HCT116 (cell line): ENCODE data around the gene CAPN1. TPM values are rescaled to one million over a fixed set of nuclear protein-coding genes. Genes with fewer than 3 reads are reported as not detected.

ENCODE experiments used
- ATAC-seq: fragments of 200-7000 bp; cut with Tn5 transposase; 2 replicates; pipeline ENCODE4 v1.9.1; 2020; ENCODE audit warnings: mild to moderate bottlenecking, moderate library complexity
- BruUV-seq: library from RNA; stranded (reverse); fragments of 400-500 nt; replicated peaks from 2 replicates; lab custom pipeline; 2021; lab: Mats Ljungman, UMichigan
- CTCF ChIA-PET: fragments of 300-600 bp; sonication (Branson Sonifier 250); formaldehyde crosslinking; loops from one replicate; lab custom pipeline; 2021; ENCODE audit warnings: antibody characterized with exemption; lab: Charles Lee
- POLR2A ChIA-PET: fragments of 300-600, 350-600 bp; sonication (Branson Sonifier 250); formaldehyde crosslinking; loops from one replicate; lab custom pipeline; 2021; ENCODE audit warnings: antibody characterized with exemption; lab: Charles Lee
- RAD21 ChIA-PET, 2 experiments: fragments of 300-600 bp; sonication (Branson Sonifier 250); formaldehyde crosslinking; loops; one replicate each; lab custom pipeline; 2023; ENCODE audit warnings: low total read pairs in 2 of 2; ENCODE audit not compliant: uncharacterized antibody in 2 of 2, unreplicated experiment in 2 of 2, low non-redundant PET in 1 of 2; lab: Charles Lee
- DNase-seq: peaks from one replicate; pipeline ENCODE4 v3.0.0-alpha.2; 2010; ENCODE audit warnings: low read depth, low spot score
- H2AFZ ChIP-seq: fragments of 200-600 bp; shearing (Covaris generic), sonication (generic); 2 replicates; pipeline ENCODE4 v1.6.1; 2017; ENCODE audit warnings: low read depth, mixed run types, mixed read lengths, antibody characterized with exemption, low read length; ENCODE audit not compliant: poor library complexity, severe bottlenecking
- H3K27ac ChIP-seq: 2 replicates; pipeline ENCODE4 v1.5.1; 2012; ENCODE audit warnings: low read depth, low read length
- H3K27me3 ChIP-seq: fragments of 200-600 bp; sonication (generic); 2 replicates; pipeline ENCODE4 v1.6.1; 2016; ENCODE audit warnings: mixed run types, low read length, mixed read lengths; ENCODE audit not compliant: insufficient read depth
- H3K36me3 ChIP-seq, 2 experiments: fragments of 200-500 bp in 1 of 2; fragments of 200-600 bp in 1 of 2; sonication (Bioruptor generic) in 1 of 2; sonication (generic) in 1 of 2; 2 replicates each; pipeline versions ENCODE4 v1.5.1 to v1.6.1; 2014 to 2016; ENCODE audit warnings: low read length in 2 of 2, inconsistent platforms in 1 of 2, mixed read lengths in 1 of 2, mixed run types in 1 of 2; ENCODE audit not compliant: insufficient read depth in 2 of 2, control insufficient read depth in 1 of 2
- H3K4me1 ChIP-seq, 2 experiments: fragments of 200-600 bp in 1 of 2; sonication (generic) in 1 of 2; 2 replicates each; pipeline versions ENCODE4 v1.5.1 to v1.6.1; 2012 to 2017; ENCODE audit warnings: low read length in 2 of 2, inconsistent platforms in 1 of 2, mild to moderate bottlenecking in 1 of 2, mixed read lengths in 1 of 2, mixed run types in 1 of 2, moderate library complexity in 1 of 2; ENCODE audit not compliant: insufficient read depth in 2 of 2, control insufficient read depth in 1 of 2
- H3K4me2 ChIP-seq: fragments of 200-600 bp; sonication (generic); 2 replicates; pipeline ENCODE4 v1.6.1; 2017; ENCODE audit warnings: mixed run types, low read length, mixed read lengths
- H3K4me3 ChIP-seq, 2 experiments: fragments of 200-600 bp in 1 of 2; sonication (generic) in 1 of 2; replicated peaks in 1 of 2; 2 replicates each; pipeline ENCODE4 v1.5.1; 2011 to 2016; ENCODE audit warnings: low read length in 2 of 2, control low read depth in 1 of 2, low read depth in 1 of 2, mild to moderate bottlenecking in 1 of 2, mixed read lengths in 1 of 2, mixed run types in 1 of 2
- H3K79me2 ChIP-seq: fragments of 200-600 bp; sonication (generic); 2 replicates; pipeline ENCODE4 v1.6.1; 2017; ENCODE audit warnings: mild to moderate bottlenecking, mixed run types, low read length, moderate library complexity, mixed read lengths; ENCODE audit not compliant: insufficient read depth
- H3K9ac ChIP-seq: fragments of 200-600 bp; sonication (generic); 2 replicates; pipeline ENCODE4 v1.6.1; 2016; ENCODE audit warnings: low read length, mixed read lengths
- H3K9me2 ChIP-seq: fragments of 200-600 bp; sonication (generic), shearing (Covaris generic); 2 replicates; pipeline ENCODE4 v1.6.1; 2017; ENCODE audit warnings: mixed run types, mild to moderate bottlenecking, moderate library complexity; ENCODE audit not compliant: insufficient read depth
- H3K9me3 ChIP-seq, 2 experiments: fragments of 200-500 bp in 1 of 2; fragments of 200-600 bp in 1 of 2; sonication (Bioruptor generic) in 1 of 2; sonication (generic) in 1 of 2; 2 replicates each; pipeline ENCODE4 v1.6.1; 2014 to 2017; ENCODE audit warnings: low read length in 2 of 2, mixed read lengths in 2 of 2, inconsistent platforms in 1 of 2, low read depth in 1 of 2, mild to moderate bottlenecking in 1 of 2, mixed run types in 1 of 2, moderate library complexity in 1 of 2; ENCODE audit not compliant: control insufficient read depth in 1 of 2, insufficient read depth in 1 of 2
- H4K20me1 ChIP-seq: fragments of 200-600 bp; sonication (generic), shearing (Covaris generic); 2 replicates; pipeline ENCODE4 v1.6.1; 2017; ENCODE audit warnings: mixed run types, mild to moderate bottlenecking, moderate library complexity; ENCODE audit not compliant: insufficient read depth
- CBX3 ChIP-seq: IDR thresholded peaks from 2 replicates; pipeline ENCODE4 v1.6.1; 2012; ENCODE audit warnings: low read depth
- EGR1 ChIP-seq: IDR thresholded peaks from 2 replicates; pipeline ENCODE4 v1.6.1; 2012; ENCODE audit warnings: low read depth
- ELF1 ChIP-seq: IDR thresholded peaks from 2 replicates; pipeline ENCODE4 v1.6.1; 2012; ENCODE audit warnings: low read depth, borderline replicate concordance
- FOSL1 ChIP-seq: IDR thresholded peaks from 2 replicates; pipeline ENCODE4 v1.6.1; 2012; ENCODE audit warnings: low read depth
- POLR2A ChIP-seq: IDR thresholded peaks from 2 replicates; pipeline ENCODE4 v1.7.0; 2011; ENCODE audit warnings: borderline replicate concordance; ENCODE audit not compliant: insufficient read depth, insufficient read length; ENCODE audit errors: extremely low read depth
- POLR2AphosphoS5 ChIP-seq: IDR thresholded peaks from 2 replicates; pipeline ENCODE4 v1.6.1; 2011; ENCODE audit warnings: mild to moderate bottlenecking, low read depth, low read length, moderate library complexity
- SIN3A ChIP-seq: IDR thresholded peaks from 2 replicates; pipeline ENCODE4 v1.6.1; 2012; ENCODE audit warnings: low read depth
- SP1 ChIP-seq: IDR thresholded peaks from 2 replicates; pipeline ENCODE4 v1.6.1; 2012; ENCODE audit warnings: low read depth
- TCF7L2 ChIP-seq: IDR thresholded peaks from 2 replicates; pipeline ENCODE4 v1.7.0; 2011; ENCODE audit warnings: borderline replicate concordance, inconsistent platforms; ENCODE audit not compliant: insufficient read depth, insufficient read length; ENCODE audit errors: extremely low read depth
- YY1 ChIP-seq: IDR thresholded peaks from 2 replicates; pipeline ENCODE4 v1.6.1; 2011; ENCODE audit warnings: low read length, low read depth, moderate library complexity, mild to moderate bottlenecking; ENCODE audit not compliant: insufficient replicate concordance; ENCODE audit errors: extremely low read depth
- ZFX ChIP-seq: fragments of 450-650 bp; IDR thresholded peaks from 2 replicates; pipeline ENCODE4 v1.6.1; 2017
- ZNF274 ChIP-seq: fragments of 200-500 bp; sonication (Bioruptor generic); IDR thresholded peaks from 2 replicates; pipeline ENCODE4 v1.6.1; 2014; ENCODE audit warnings: mild to moderate bottlenecking, low read depth, low read length, inconsistent platforms
- intact Hi-C: fragments of 100-400 bp; cut with micrococcal nuclease; formaldehyde crosslinking; loops from 2 replicates; pipeline ENCODE4 v1.10.0; 2022
- total RNA-seq: library from RNA; stranded (reverse); gene quantifications from one replicate; pipeline ENCODE4 v1.2.1, GENCODE V29; 2021; ENCODE audit not compliant: unreplicated experiment
- TF ChIP-seq, protein P1 (sequence below): IDR thresholded peaks from 2 replicates; pipeline ENCODE4 v1.6.1; 2012
- TF ChIP-seq, protein P2 (sequence below): IDR thresholded peaks from 2 replicates; pipeline ENCODE4 v1.6.1; 2012; ENCODE audit warnings: low read depth

Gene CAPN1
- total RNA-seq, 1 experiment from 2014 or later = 279 TPM

DNA sequence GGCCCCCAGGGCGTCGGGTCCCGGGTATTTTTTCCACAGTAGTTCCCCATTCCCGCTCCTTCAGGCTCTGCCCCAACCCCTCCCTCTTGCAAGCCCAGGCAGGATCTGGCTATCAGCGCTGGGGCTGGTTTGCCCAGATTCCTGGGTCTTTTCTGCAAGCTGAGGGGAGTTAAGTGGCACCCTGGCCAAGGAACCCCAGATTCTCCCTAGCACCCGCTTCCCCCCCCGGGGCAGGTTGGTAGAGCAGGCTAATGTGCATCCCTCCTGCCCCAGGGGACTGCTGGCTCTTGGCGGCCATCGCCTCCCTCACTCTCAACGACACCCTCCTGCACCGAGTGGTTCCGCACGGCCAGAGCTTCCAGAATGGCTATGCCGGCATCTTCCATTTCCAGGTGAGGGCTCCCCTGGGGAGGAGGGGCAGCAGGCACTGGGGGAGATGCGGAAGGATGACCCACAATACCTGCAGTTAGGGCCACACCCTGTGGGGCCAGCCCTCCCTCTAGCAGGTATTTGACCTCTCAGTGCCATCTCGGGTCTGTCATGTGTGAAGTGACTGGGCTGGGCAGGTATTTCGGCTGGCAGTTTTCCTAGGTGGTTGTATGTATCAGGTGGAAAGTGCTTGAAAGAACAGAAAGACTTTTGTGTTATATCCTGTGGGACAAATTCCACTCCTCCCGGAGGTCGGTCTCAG is 1.6 kb downstream of the CAPN1 start:
- no peaks in the 10 kb centered on the region for H3K27me3 ChIP-seq
- peak overlapping the region; percentile 97 for H3K9ac ChIP-seq
- no peaks in the 10 kb centered on the region for H3K9me2 ChIP-seq
- no peaks in the 10 kb centered on the region for H3K9me3 ChIP-seq
- H2AFZ ChIP-seq = no peak overlapping the region
- H3K79me2 ChIP-seq = peaks cover 58% of the 10 kb centered on the region
- peak; percentile 37 for DNase-seq
- H3K36me3 ChIP-seq = peaks cover 7 to 32% of the 10 kb centered on the region in 2 experiments; a peak in 3 of 4 replicates
- TF ChIP-seq CBX3 (no peak), POLR2AphosphoS5 (peak; percentile 43; the same call in 1 of the 2 replicates), SIN3A (peak; percentile 77; the same call in 1 of the 2 replicates), ELF1 (no peak), EGR1 (no peak), SP1 (peak; percentile 68), TCF7L2 (no peak), ZNF274 (no peak), POLR2A (no peak), YY1 (peak; percentile 50), FOSL1 (no peak), ZFX (no peak)
- TF ChIP-seq, protein P1, sequence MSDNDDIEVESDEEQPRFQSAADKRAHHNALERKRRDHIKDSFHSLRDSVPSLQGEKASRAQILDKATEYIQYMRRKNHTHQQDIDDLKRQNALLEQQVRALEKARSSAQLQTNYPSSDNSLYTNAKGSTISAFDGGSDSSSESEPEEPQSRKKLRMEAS = peak; percentile 49
- TF ChIP-seq, protein P2, sequence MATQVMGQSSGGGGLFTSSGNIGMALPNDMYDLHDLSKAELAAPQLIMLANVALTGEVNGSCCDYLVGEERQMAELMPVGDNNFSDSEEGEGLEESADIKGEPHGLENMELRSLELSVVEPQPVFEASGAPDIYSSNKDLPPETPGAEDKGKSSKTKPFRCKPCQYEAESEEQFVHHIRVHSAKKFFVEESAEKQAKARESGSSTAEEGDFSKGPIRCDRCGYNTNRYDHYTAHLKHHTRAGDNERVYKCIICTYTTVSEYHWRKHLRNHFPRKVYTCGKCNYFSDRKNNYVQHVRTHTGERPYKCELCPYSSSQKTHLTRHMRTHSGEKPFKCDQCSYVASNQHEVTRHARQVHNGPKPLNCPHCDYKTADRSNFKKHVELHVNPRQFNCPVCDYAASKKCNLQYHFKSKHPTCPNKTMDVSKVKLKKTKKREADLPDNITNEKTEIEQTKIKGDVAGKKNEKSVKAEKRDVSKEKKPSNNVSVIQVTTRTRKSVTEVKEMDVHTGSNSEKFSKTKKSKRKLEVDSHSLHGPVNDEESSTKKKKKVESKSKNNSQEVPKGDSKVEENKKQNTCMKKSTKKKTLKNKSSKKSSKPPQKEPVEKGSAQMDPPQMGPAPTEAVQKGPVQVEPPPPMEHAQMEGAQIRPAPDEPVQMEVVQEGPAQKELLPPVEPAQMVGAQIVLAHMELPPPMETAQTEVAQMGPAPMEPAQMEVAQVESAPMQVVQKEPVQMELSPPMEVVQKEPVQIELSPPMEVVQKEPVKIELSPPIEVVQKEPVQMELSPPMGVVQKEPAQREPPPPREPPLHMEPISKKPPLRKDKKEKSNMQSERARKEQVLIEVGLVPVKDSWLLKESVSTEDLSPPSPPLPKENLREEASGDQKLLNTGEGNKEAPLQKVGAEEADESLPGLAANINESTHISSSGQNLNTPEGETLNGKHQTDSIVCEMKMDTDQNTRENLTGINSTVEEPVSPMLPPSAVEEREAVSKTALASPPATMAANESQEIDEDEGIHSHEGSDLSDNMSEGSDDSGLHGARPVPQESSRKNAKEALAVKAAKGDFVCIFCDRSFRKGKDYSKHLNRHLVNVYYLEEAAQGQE = no peak
- TF ChIP-seq, all 23 proteins: peak for 5
- intact Hi-C loops = loop anchor here (5.0 kb wide), 3 partner anchors 69 to 336 kb away; partner anchors contain the start of gene TM7SF2
- Histone ChIP-seq H4K20me1 (no peaks in the 10 kb centered on the region), H3K4me3 (peak overlapping the region; percentile 81 to 95), H3K4me1 (peaks cover 23 to 35% of the 10 kb centered on the region in 2 experiments), H3K4me2 (peak overlapping the region; percentile 97), H3K27ac (peak overlapping the region; percentile 100)
- POLR2A ChIA-PET = interaction anchor here (1.5 to 2.7 kb wide), 2 partner anchors 14 to 48 kb away, joined by 6 to 20 read pairs; partner anchors contain the start of genes SPDYC and SYVN1
- RAD21 ChIA-PET = no interaction called here
- no TSS peak for BruUV-seq
- CTCF ChIA-PET = no interaction called here
- ATAC-seq = peak; percentile 28
